GM10847 (cell line): ENCODE results near the gene ZSCAN18.

Source experiments
- POLR2A ChIP-seq: IDR thresholded peaks from 2 replicates; pipeline ENCODE4 v1.6.1; 2011; ENCODE audit not compliant: insufficient read length; ENCODE audit errors: extremely low read depth

Gene ZSCAN18

GRCh38 chr19:58037927-58038687 lies 59.9 kb downstream of the ZSCAN18 start:
- TF ChIP-seq POLR2A, result no peak

GRCh38 chr19:58035863-58036262 lies 62.2 kb downstream of the ZSCAN18 start:
- no peak for TF ChIP-seq POLR2A

GRCh38 chr19:58034477-58034793 lies 63.6 kb downstream of the ZSCAN18 start:
- TF ChIP-seq POLR2A, result no peak
